ENCODE data around the gene LRP3. TPM values are rescaled to one million over a fixed set of nuclear protein-coding genes. Genes with fewer than 3 reads are reported as not detected.
A peak's percentile ranks its signal among the peaks of the same experiment; 100 is the strongest.
"Not testable (repeated sequence)": the region's sequence is repeated elsewhere in the genome, so short reads cannot be mapped to it uniquely, and the experiment has no call there.

LRP3 gene
- total and polyA plus RNA-seq, 2 of the 13 experiments (the other 11 are each of a cell fraction or from before 2014, with no cell fraction given), result 17.6 to 51.6 TPM

GRCh38 chr19:33221638-33222037 is 27.5 kb downstream of the LRP3 start:
- Histone ChIP-seq H2AFZ (ENCODE audit: low read length) (no peak overlapping the region), H3K4me1 (ENCODE audit: insufficient read depth, low read length) (peaks cover 47% of the 10 kb centered on the region), H3K27me3 (ENCODE audit: control insufficient read depth in 1 of 2, insufficient read depth in 2 of 2, low read length in 2 of 2) (peaks cover 10 to 27% of the 10 kb centered on the region in 2 experiments), H3K9ac (ENCODE audit: insufficient read depth, low read depth, low read length) (no peak overlapping the region), H4K20me1 (ENCODE audit: insufficient read depth, low read length) (no peaks in the 10 kb centered on the region), H3K36me3 (replicated peaks in 1 of 2; ENCODE audit: control insufficient read depth in 1 of 2, insufficient read depth in 2 of 2, low read length in 2 of 2) (no peaks in the 10 kb centered on the region), H3K27ac (ENCODE audit: extremely low read length, insufficient read depth, low read length) (no peak overlapping the region), H3K9me3 (ENCODE audit: low read length) (no peaks in the 10 kb centered on the region), H3K4me2 (ENCODE audit: low read depth, low read length) (peak overlapping the region; percentile 34), H3K79me2 (ENCODE audit: insufficient read depth, low read length) (no peaks in the 10 kb centered on the region), H3K4me3 (replicated peaks in 1 of 3; ENCODE audit: insufficient read depth in 1 of 3, low read depth in 2 of 3, low read length in 3 of 3) (peak overlapping the region in 1 of 3 experiments; percentile 32; a peak in 1 of 6 replicates)
- in situ Hi-C loops (cut with HindIII; ENCODE audit: extremely low pct_ligation_motif_present, low pct_unique_long_range_greater_than_20kb), result no loop called here
- ChIA-PET POLR2A (no interaction called here), CTCF (ENCODE audit: low intra/inter-chr PET ratio, low total read pairs) (no interaction called here)
- FAIRE-seq (no peak), ATAC-seq (no peak), DNase-seq (ENCODE audit: low spot score) (no peak)
- intact Hi-C loops (cut with micrococcal nuclease; ENCODE audit: unreplicated experiment), result no loop called here
- no TSS peak for BruUV-seq (replicated peaks)
- 0 out of 2 replicates have a peak, but pooled peaks have one; percentile 20 for TF ChIP-seq KDM5B (CRISPR knock-in tag; IDR thresholded peaks at IDR 0.05; ENCODE audit: borderline replicate concordance)
- TF ChIP-seq GRHL1 (CRISPR knock-in tag; conservative IDR thresholded peaks at IDR 0.05), result no peak
- TF ChIP-seq ZNF850 (CRISPR knock-in tag; conservative IDR thresholded peaks at IDR 0.05), result no peak
- WGBS (ENCODE audit: low lambda C conversion rate), result no CpG with 5 or more reads among the region's 6 CpGs

- intact Hi-C loops (cut with micrococcal nuclease; ENCODE audit: unreplicated experiment); H2AFZ ChIP-seq (ENCODE audit: low read length); H3K9ac ChIP-seq (ENCODE audit: insufficient read depth, low read depth, low read length); DNase-seq (ENCODE audit: low spot score); POLR2A ChIA-PET; FAIRE-seq; H4K20me1 ChIP-seq (ENCODE audit: insufficient read depth, low read length); CTCF ChIA-PET (ENCODE audit: low intra/inter-chr PET ratio, low total read pairs); in situ Hi-C loops (cut with HindIII; ENCODE audit: extremely low pct_ligation_motif_present, low pct_unique_long_range_greater_than_20kb); H3K27ac ChIP-seq (ENCODE audit: extremely low read length, insufficient read depth, low read length); ATAC-seq; H3K79me2 ChIP-seq (ENCODE audit: insufficient read depth, low read length); H3K4me3 ChIP-seq (replicated peaks in 1 of 3; ENCODE audit: insufficient read depth in 1 of 3, low read depth in 2 of 3, low read length in 3 of 3); H3K36me3 ChIP-seq (replicated peaks in 1 of 2; ENCODE audit: control insufficient read depth in 1 of 2, insufficient read depth in 2 of 2, low read length in 2 of 2); BruUV-seq (replicated peaks); H3K9me3 ChIP-seq (ENCODE audit: low read length): not testable (repeated sequence)
- TF ChIP-seq ZNF629 (CRISPR knock-in tag; conservative IDR thresholded peaks at IDR 0.05), result peak; percentile 50
- peaks cover 50% of the 10 kb centered on the region for H3K4me1 ChIP-seq (ENCODE audit: insufficient read depth, low read length)
- WGBS (ENCODE audit: low lambda C conversion rate), result 56% methylated on average over 2 of the region's 2 CpGs
- peaks cover 10 to 27% of the 10 kb centered on the region in 2 experiments for H3K27me3 ChIP-seq (ENCODE audit: control insufficient read depth in 1 of 2, insufficient read depth in 2 of 2, low read length in 2 of 2)
- peak overlapping the region; percentile 34 for H3K4me2 ChIP-seq (ENCODE audit: low read depth, low read length)
Measured at GRCh38 chr19:33222255-33222654, 28.1 kb downstream of the LRP3 start.
